CD8-positive, alpha-beta memory T cell (primary cell): Measurements from ENCODE around the gene CD177. TPM values are rescaled to one million over a fixed set of nuclear protein-coding genes. Genes with fewer than 3 reads are reported as not detected.
"Not testable (repeated sequence)": the region's sequence is repeated elsewhere in the genome, so short reads cannot be mapped to it uniquely, and the experiment has no call there.

Experiments
- CTCF ChIA-PET: fragments of 350-600 bp; sonication (Branson Sonifier 250); formaldehyde crosslinking; loops from one replicate; lab custom pipeline; 2021; ENCODE audit warnings: antibody characterized with exemption; lab: Charles Lee
- POLR2A ChIA-PET: fragments of 350-600 bp; sonication (Branson Sonifier 250); formaldehyde crosslinking; loops from one replicate; lab custom pipeline; 2021; ENCODE audit warnings: antibody characterized with exemption; lab: Charles Lee
- DNase-seq, 5 donors: peaks; one replicate each; pipeline versions ENCODE4 v3.0.0 to v3.0.0-alpha.2; 2020 to 2022; ENCODE audit warnings: mixed read lengths in 1 of 5
- H3K27ac ChIP-seq: one replicate; pipeline ENCODE4 v1.7.0; 2013; ENCODE audit warnings: low read depth, mild to moderate bottlenecking, low read length, moderate library complexity
- H3K27me3 ChIP-seq: 2 replicates; pipeline ENCODE4 v1.7.0; 2013; ENCODE audit warnings: low read length, mild to moderate bottlenecking; ENCODE audit not compliant: insufficient read depth, poor library complexity, severe bottlenecking
- H3K36me3 ChIP-seq: 2 replicates; pipeline ENCODE4 v1.7.0; 2013; ENCODE audit warnings: mild to moderate bottlenecking, low read length, moderate library complexity; ENCODE audit not compliant: insufficient read depth
- H3K4me1 ChIP-seq: 2 replicates; pipeline ENCODE4 v1.7.0; 2013; ENCODE audit warnings: mild to moderate bottlenecking, low read length, moderate library complexity; ENCODE audit not compliant: insufficient read depth
- H3K4me3 ChIP-seq: 2 replicates; pipeline ENCODE4 v1.7.0; 2013; ENCODE audit warnings: mild to moderate bottlenecking, low read length
- H3K9me3 ChIP-seq: 2 replicates; pipeline ENCODE4 v1.7.0; 2013; ENCODE audit warnings: mild to moderate bottlenecking, low read length
- H3K27ac Mint-ChIP-seq, 8 donors: one replicate each; pipeline ENCODE4 v1.8.0; 2020 to 2021; ENCODE audit warnings: mixed read lengths in 8 of 8, mild to moderate bottlenecking in 6 of 8, inconsistent platforms in 3 of 8, moderate library complexity in 3 of 8
- H3K27me3 Mint-ChIP-seq, 2 donors: one replicate each; pipeline ENCODE4 v1.8.0; 2020 to 2021; ENCODE audit warnings: mixed read lengths in 2 of 2, mild to moderate bottlenecking in 1 of 2, moderate library complexity in 1 of 2
- H3K36me3 Mint-ChIP-seq, 3 donors: one replicate each; pipeline ENCODE4 v1.8.0; 2020 to 2021; ENCODE audit warnings: mixed read lengths in 3 of 3, inconsistent platforms in 1 of 3, mild to moderate bottlenecking in 1 of 3
- H3K4me1 Mint-ChIP-seq, 3 donors: one replicate each; pipeline ENCODE4 v1.8.0; 2020 to 2021; ENCODE audit warnings: mixed read lengths in 3 of 3, inconsistent platforms in 1 of 3, mild to moderate bottlenecking in 1 of 3
- H3K4me3 Mint-ChIP-seq, 7 donors: one replicate each; pipeline ENCODE4 v1.8.0; 2020 to 2021; ENCODE audit warnings: mixed read lengths in 7 of 7, mild to moderate bottlenecking in 6 of 7, moderate library complexity in 4 of 7, inconsistent platforms in 2 of 7
- H3K9me3 Mint-ChIP-seq, 5 donors: one replicate each; pipeline ENCODE4 v1.8.0; 2020 to 2022; ENCODE audit warnings: mixed read lengths in 5 of 5, mild to moderate bottlenecking in 3 of 5, moderate library complexity in 2 of 5, inconsistent platforms in 1 of 5
- polyA plus RNA-seq: library from polyadenylated mRNA; unstranded; fragments of 300-500 nt; fragmentation: Illumina TruSeq; gene quantifications from one replicate; pipeline ENCODE4 v1.2.3, GENCODE V29; 2021
- total RNA-seq, 2 experiments: library from RNA; stranded (reverse); gene quantifications; one replicate each; pipeline ENCODE4 v1.2.3, GENCODE V29; 2021

The CD177 gene
- total and polyA plus RNA-seq, 3 experiments from 2014 or later = not detected

- Histone ChIP-seq H3K9me3 (no peaks in the 10 kb centered on the region), H3K4me1 (no peaks in the 10 kb centered on the region), H3K36me3 (no peaks in the 10 kb centered on the region), H3K4me3 (no peak overlapping the region), H3K27ac (no peak overlapping the region), H3K27me3 (no peaks in the 10 kb centered on the region)
- ChIA-PET CTCF (no interaction called here), POLR2A (no interaction called here)
- Mint-ChIP-seq H3K27me3 (peaks cover 12 to 36% of the 10 kb centered on the region in 2 donors), H3K9me3 (peaks cover 0 to 4% (median 0%) of the 10 kb centered on the region in 5 donors), H3K27ac (no peak overlapping the region), H3K36me3 (no peaks in the 10 kb centered on the region), H3K4me3 (no peak overlapping the region), H3K4me1 (no peaks in the 10 kb centered on the region)
- DNase-seq = no peak
Observed at GRCh38 chr19:43313711-43314495, 39.6 kb upstream of the CD177 start.

GRCh38 chr19:43315851-43316250, 37.6 kb upstream of the CD177 start:
- POLR2A ChIA-PET = no interaction called here
- H3K36me3 Mint-ChIP-seq = no peaks in the 10 kb centered on the region

GRCh38 chr19:43316591-43317319, 36.7 kb upstream of the CD177 start:
- H3K27ac ChIP-seq = no peak overlapping the region
- ChIA-PET POLR2A (no interaction called here), CTCF (no interaction called here)
- H3K9me3 ChIP-seq = no peaks in the 10 kb centered on the region
- Mint-ChIP-seq H3K27me3 (peaks cover 9 to 20% of the 10 kb centered on the region in 2 donors), H3K27ac (no peak overlapping the region), H3K4me3 (no peak overlapping the region), H3K9me3 (peaks cover 0 to 4% (median 0%) of the 10 kb centered on the region in 5 donors), H3K4me1 (no peaks in the 10 kb centered on the region), H3K36me3 (no peaks in the 10 kb centered on the region)
- no peaks in the 10 kb centered on the region for H3K27me3 ChIP-seq
- no peaks in the 10 kb centered on the region for H3K4me1 ChIP-seq
- no peak for DNase-seq
- H3K36me3 ChIP-seq = no peaks in the 10 kb centered on the region
- no peak overlapping the region for H3K4me3 ChIP-seq

More at GRCh38 chr19:43315851-43316250, 37.6 kb upstream of the CD177 start:
- Mint-ChIP-seq H3K27ac (no peak overlapping the region), H3K4me1 (no peaks in the 10 kb centered on the region), H3K27me3 (peaks cover 7 to 25% of the 10 kb centered on the region in 2 donors), H3K4me3 (no peak overlapping the region), H3K9me3 (peaks cover 0 to 4% (median 0%) of the 10 kb centered on the region in 5 donors)
- no peaks in the 10 kb centered on the region for H3K4me1 ChIP-seq
- no peak overlapping the region for H3K4me3 ChIP-seq
- no peaks in the 10 kb centered on the region for H3K9me3 ChIP-seq
- DNase-seq = no peak
- CTCF ChIA-PET = no interaction called here
- no peak overlapping the region for H3K27ac ChIP-seq
- no peaks in the 10 kb centered on the region for H3K27me3 ChIP-seq
- H3K36me3 ChIP-seq = no peaks in the 10 kb centered on the region

GRCh38 chr19:43318203-43318602, 35.3 kb upstream of the CD177 start:
- H3K27ac ChIP-seq = no peak overlapping the region
- DNase-seq = no peak
- H3K4me1 Mint-ChIP-seq = no peaks in the 10 kb centered on the region
- H3K4me3 Mint-ChIP-seq = no peak overlapping the region
- no peaks in the 10 kb centered on the region for H3K36me3 Mint-ChIP-seq
- no peak overlapping the region for H3K4me3 ChIP-seq
- ChIA-PET CTCF (no interaction called here), POLR2A (no interaction called here)
- H3K9me3 Mint-ChIP-seq = peaks cover 0 to 4% (median 0%) of the 10 kb centered on the region in 5 donors
- no peaks in the 10 kb centered on the region for H3K36me3 ChIP-seq
- no peaks in the 10 kb centered on the region for H3K9me3 ChIP-seq
- H3K27me3 Mint-ChIP-seq = peaks cover 9 to 21% of the 10 kb centered on the region in 2 donors
- H3K27me3 ChIP-seq = no peaks in the 10 kb centered on the region
- no peaks in the 10 kb centered on the region for H3K4me1 ChIP-seq
- no peak overlapping the region for H3K27ac Mint-ChIP-seq

- no peaks in the 10 kb centered on the region for H3K27me3 ChIP-seq
- Mint-ChIP-seq H3K27ac (no peak overlapping the region), H3K36me3 (no peaks in the 10 kb centered on the region)
Observed at GRCh38 chr19:43318796-43319314, 34.6 kb upstream of the CD177 start.

GRCh38 chr19:43320546-43320945, 32.9 kb upstream of the CD177 start:
- Mint-ChIP-seq H3K4me3 (no peak overlapping the region), H3K9me3 (peaks cover 0 to 2% (median 0%) of the 10 kb centered on the region in 5 donors), H3K27ac (no peak overlapping the region), H3K36me3 (no peaks in the 10 kb centered on the region), H3K27me3 (peaks cover 9 to 18% of the 10 kb centered on the region in 2 donors), H3K4me1 (no peaks in the 10 kb centered on the region)
- ChIA-PET POLR2A (no interaction called here), CTCF (no interaction called here)
- Histone ChIP-seq H3K4me1 (no peaks in the 10 kb centered on the region), H3K36me3 (no peaks in the 10 kb centered on the region), H3K27me3 (no peaks in the 10 kb centered on the region), H3K27ac (no peak overlapping the region), H3K4me3 (no peak overlapping the region), H3K9me3 (no peaks in the 10 kb centered on the region)
- DNase-seq = no peak

More at GRCh38 chr19:43318796-43319314, 34.6 kb upstream of the CD177 start:
- Histone ChIP-seq H3K36me3 (no peaks in the 10 kb centered on the region), H3K4me1 (no peaks in the 10 kb centered on the region), H3K9me3 (no peaks in the 10 kb centered on the region), H3K4me3 (no peak overlapping the region), H3K27ac (no peak overlapping the region)
- peaks cover 9 to 18% of the 10 kb centered on the region in 2 donors for H3K27me3 Mint-ChIP-seq
- POLR2A ChIA-PET = no interaction called here
- peaks cover 0 to 2% (median 0%) of the 10 kb centered on the region in 5 donors for H3K9me3 Mint-ChIP-seq
- no peak overlapping the region for H3K4me3 Mint-ChIP-seq
- DNase-seq = no peak
- CTCF ChIA-PET = interaction anchor here (0.9 kb wide), 1 partner anchor 14 kb away, joined by 3 read pairs; no protein-coding TSS in a partner anchor
- no peaks in the 10 kb centered on the region for H3K4me1 Mint-ChIP-seq

GRCh38 chr19:43326761-43327160, 26.7 kb upstream of the CD177 start:
- H3K4me3 ChIP-seq, H3K27me3 ChIP-seq, H3K9me3 ChIP-seq, H3K9me3 Mint-ChIP-seq, H3K4me1 ChIP-seq, H3K4me1 Mint-ChIP-seq, H3K27ac ChIP-seq, H3K36me3 Mint-ChIP-seq, DNase-seq, CTCF ChIA-PET, POLR2A ChIA-PET, H3K27me3 Mint-ChIP-seq, H3K27ac Mint-ChIP-seq, H3K36me3 ChIP-seq, H3K4me3 Mint-ChIP-seq: not testable (repeated sequence)

GRCh38 chr19:43328561-43328960, 24.9 kb upstream of the CD177 start:
- H3K4me3 Mint-ChIP-seq, H3K9me3 ChIP-seq: not testable (repeated sequence)

More at GRCh38 chr19:43328561-43328960, 24.9 kb upstream of the CD177 start:
- H3K27ac Mint-ChIP-seq, H3K27me3 Mint-ChIP-seq, H3K36me3 Mint-ChIP-seq, DNase-seq, H3K4me3 ChIP-seq, H3K4me1 Mint-ChIP-seq, CTCF ChIA-PET, POLR2A ChIA-PET, H3K27me3 ChIP-seq, H3K27ac ChIP-seq, H3K9me3 Mint-ChIP-seq, H3K36me3 ChIP-seq, H3K4me1 ChIP-seq: not testable (repeated sequence)
